ENCODE measurements around the gene ENPP3. TPM values are rescaled to one million over a fixed set of nuclear protein-coding genes. Genes with fewer than 3 reads are reported as not detected.

The ENPP3 gene
- total and polyA plus RNA-seq, 9 of the 15 experiments (the other 6 are each of a cell fraction or from before 2014, with no cell fraction given), result 14.0 to 32.8 (median 21.6) TPM

GRCh38 chr6:131627724-131628682 is 9.1 kb upstream of the ENPP3 start, which contains the start of gene MED23 (continued):
- peak; percentile 68 for TF ChIP-seq ZNF239 (CRISPR knock-in tag; IDR thresholded peaks at IDR 0.05)
- no peak for TF ChIP-seq ZNF778 (CRISPR knock-in tag; IDR thresholded peaks at IDR 0.05)
- TF ChIP-seq CEBPZ (IDR thresholded peaks at IDR 0.05; ENCODE audit: borderline replicate concordance, low read depth, low read length), result peak; percentile 55; the same call in 1 of the 2 replicates
- TF ChIP-seq SMAD1 (IDR thresholded peaks at IDR 0.05; ENCODE audit: low read depth, low read length, partially characterized antibody), result peak; percentile 63
- peak; percentile 39 to 81; a peak in 3 of 4 replicates for TF ChIP-seq RCOR1 (IDR thresholded peaks at IDR 0.05; ENCODE audit: borderline replicate concordance in 1 of 2, low read depth in 2 of 2, low read length in 2 of 2)
- no peak for TF ChIP-seq ZNF57 (CRISPR knock-in tag; IDR thresholded peaks at IDR 0.05)
- peak; percentile 89 for TF ChIP-seq NR2C2 (CRISPR knock-in tag; IDR thresholded peaks at IDR 0.05)
- peak; percentile 52; the same call in 1 of the 2 replicates for TF ChIP-seq NR2C2 (tag; IDR thresholded peaks at IDR 0.05)
- TF ChIP-seq DACH1 (IDR thresholded peaks at IDR 0.05; ENCODE audit: partially characterized antibody), result peak; percentile 41
- TF ChIP-seq ZKSCAN1 (IDR thresholded peaks at IDR 0.05; ENCODE audit: low read depth, low read length), result peak; percentile 88
- TF ChIP-seq, protein P1, sequence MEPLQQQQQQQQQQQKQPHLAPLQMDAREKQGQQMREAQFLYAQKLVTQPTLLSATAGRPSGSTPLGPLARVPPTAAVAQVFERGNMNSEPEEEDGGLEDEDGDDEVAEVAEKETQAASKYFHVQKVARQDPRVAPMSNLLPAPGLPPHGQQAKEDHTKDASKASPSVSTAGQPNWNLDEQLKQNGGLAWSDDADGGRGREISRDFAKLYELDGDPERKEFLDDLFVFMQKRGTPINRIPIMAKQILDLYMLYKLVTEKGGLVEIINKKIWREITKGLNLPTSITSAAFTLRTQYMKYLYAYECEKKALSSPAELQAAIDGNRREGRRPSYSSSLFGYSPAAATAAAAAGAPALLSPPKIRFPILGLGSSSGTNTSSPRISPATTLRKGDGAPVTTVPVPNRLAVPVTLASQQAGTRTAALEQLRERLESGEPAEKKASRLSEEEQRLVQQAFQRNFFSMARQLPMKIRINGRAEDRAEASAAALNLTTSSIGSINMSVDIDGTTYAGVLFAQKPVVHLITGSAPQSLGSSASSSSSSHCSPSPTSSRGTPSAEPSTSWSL (CRISPR knock-in tag; IDR thresholded peaks at IDR 0.05; ENCODE audit: borderline replicate concordance), result 0 out of 2 replicates have a peak, but pooled peaks have one; percentile 68
- TF ChIP-seq DMBX1 (CRISPR knock-in tag; IDR thresholded peaks at IDR 0.05; ENCODE audit: borderline replicate concordance), result peak; percentile 76; the same call in 1 of the 2 replicates
- TF ChIP-seq SMARCB1 (IDR thresholded peaks at IDR 0.05; ENCODE audit: insufficient read length, low read depth), result no peak
- no peak for TF ChIP-seq HNRNPH1 (optimal IDR thresholded peaks at IDR 0.05; ENCODE audit: low read depth, low read length)
- TF ChIP-seq EZH2 (IDR thresholded peaks at IDR 0.05; ENCODE audit: borderline replicate concordance, low read depth, low read length), result no peak
- no peak for TF ChIP-seq CHD4 (IDR thresholded peaks at IDR 0.05; ENCODE audit: insufficient read depth, insufficient replicate concordance, low read depth, low read length, poor library complexity, severe bottlenecking)
- peak; percentile 54 for TF ChIP-seq HNRNPLL (IDR thresholded peaks at IDR 0.05; ENCODE audit: low read depth, low read length, poor library complexity, severe bottlenecking)
- TF ChIP-seq ZFP1 (CRISPR knock-in tag; IDR thresholded peaks at IDR 0.05), result no peak
- peak; percentile 19; the same call in 1 of the 2 replicates for TF ChIP-seq DPF2 (IDR thresholded peaks at IDR 0.05)
- TF ChIP-seq OTX1 (CRISPR knock-in tag; IDR thresholded peaks at IDR 0.05), result peak; percentile 92
- no peak for TF ChIP-seq BACH1 (tag; IDR thresholded peaks at IDR 0.05)
- TF ChIP-seq MCM2 (IDR thresholded peaks at IDR 0.05; ENCODE audit: low read depth), result no peak
- TF ChIP-seq POLR2G (IDR thresholded peaks at IDR 0.05; ENCODE audit: low read depth, low read length), result peak; percentile 94
- TF ChIP-seq TCF7 (IDR thresholded peaks at IDR 0.05; ENCODE audit: borderline replicate concordance), result peak; percentile 83
